Measurements from ENCODE around the gene BMP8A.
"Not testable (repeated sequence)": the region's sequence is repeated elsewhere in the genome, so short reads cannot be mapped to it uniquely, and the experiment has no call there.

Gene BMP8A

DNA sequence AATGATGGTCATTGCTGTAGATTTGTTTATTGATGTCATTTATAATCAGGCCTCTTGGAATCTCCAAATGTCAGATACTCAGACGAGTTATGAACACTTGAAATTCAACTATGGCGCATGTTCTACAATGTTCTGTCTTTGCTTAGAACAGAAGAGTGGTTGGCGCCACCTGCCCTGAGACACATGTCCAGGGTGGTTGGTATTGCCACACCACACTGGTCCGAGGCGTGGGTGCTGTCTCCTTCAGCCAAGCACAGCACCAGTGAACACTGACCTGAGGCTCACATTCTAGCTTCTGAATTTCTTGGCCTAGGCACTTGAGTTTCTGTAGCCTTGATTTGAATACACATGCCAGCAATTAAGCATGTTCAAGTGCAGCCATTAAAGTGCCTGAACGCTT is 10.1 kb upstream of the BMP8A start:
- in situ Hi-C loops (cut with MboI; ENCODE audit: low sequenced_read_pairs), result no loop called here

GRCh38 chr1:39483276-39483675 is 8.2 kb upstream of the BMP8A start:
- in situ Hi-C loops (cut with MboI; ENCODE audit: low sequenced_read_pairs), result no loop called here

- in situ Hi-C loops (cut with MboI; ENCODE audit: low sequenced_read_pairs), result no loop called here
Observed at GRCh38 chr1:39484564-39484963, 6.9 kb upstream of the BMP8A start.

GRCh38 chr1:39485046-39485803 is 6.2 kb upstream of the BMP8A start:
- in situ Hi-C loops (cut with MboI; ENCODE audit: low sequenced_read_pairs), result no loop called here

DNA sequence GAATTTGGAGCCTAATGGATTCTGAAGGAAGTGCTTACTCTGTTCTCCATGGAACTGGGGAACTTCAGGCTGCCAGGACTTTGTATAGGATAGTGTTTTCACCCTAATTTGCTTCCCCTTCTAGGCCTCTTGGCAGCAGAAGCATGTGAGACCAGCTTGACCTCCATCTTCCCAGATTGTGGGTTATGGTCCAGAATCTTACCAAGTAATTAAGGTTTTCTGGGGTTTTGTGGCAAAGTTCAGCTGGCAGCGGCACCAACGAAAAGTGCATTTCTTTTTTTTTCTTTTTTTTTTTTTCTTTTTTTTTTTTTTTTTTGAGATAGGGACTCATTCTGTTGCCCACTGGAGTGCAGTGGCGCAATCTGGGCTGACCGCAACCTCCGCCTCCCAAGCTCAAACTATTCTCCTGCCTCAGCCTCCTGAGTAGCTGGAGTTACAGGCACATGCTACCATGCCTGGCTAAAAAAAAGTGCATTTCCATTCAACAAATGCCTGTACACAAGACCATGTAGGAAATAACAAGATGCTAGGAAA is 3.4 kb upstream of the BMP8A start:
- in situ Hi-C loops (cut with MboI; ENCODE audit: low sequenced_read_pairs), result no loop called here

DNA sequence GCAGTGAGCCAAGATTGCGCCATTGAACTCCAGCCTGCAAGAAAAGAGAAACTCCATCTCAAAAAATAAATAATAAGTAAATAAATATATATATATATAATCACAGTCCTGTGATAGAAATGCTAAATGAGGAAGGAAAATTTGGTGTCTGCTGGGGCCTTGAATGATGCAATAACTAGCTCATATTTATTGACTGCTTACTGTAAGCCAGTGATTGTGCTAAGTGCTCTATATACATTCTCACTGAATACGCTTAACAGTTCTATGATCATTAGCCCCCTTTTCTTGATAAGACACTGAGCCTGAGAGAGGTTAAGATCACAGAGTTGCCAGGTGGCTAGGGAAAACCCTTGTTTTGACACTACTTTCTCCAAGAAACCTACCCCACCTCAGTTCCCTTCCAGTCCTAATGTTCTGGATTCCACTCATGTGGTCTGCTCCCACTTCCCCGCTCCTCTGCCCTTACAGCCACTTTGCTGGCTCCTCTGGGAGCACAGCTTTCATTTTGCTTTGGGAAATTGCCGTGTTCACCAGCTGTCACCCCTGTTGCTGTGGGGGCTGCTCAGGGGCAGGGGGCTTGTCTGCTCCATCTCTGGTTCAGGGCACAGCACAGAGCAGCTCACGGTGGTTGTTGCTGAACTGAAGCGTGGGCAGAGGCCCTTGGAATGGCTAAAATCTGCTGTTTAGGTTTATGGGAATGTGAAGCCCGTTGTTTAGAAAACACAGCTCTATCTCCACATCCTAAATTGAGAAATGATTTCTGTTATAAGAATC is 2.5 kb upstream of the BMP8A start:
- in situ Hi-C loops (cut with MboI; ENCODE audit: low sequenced_read_pairs), result no loop called here

DNA sequence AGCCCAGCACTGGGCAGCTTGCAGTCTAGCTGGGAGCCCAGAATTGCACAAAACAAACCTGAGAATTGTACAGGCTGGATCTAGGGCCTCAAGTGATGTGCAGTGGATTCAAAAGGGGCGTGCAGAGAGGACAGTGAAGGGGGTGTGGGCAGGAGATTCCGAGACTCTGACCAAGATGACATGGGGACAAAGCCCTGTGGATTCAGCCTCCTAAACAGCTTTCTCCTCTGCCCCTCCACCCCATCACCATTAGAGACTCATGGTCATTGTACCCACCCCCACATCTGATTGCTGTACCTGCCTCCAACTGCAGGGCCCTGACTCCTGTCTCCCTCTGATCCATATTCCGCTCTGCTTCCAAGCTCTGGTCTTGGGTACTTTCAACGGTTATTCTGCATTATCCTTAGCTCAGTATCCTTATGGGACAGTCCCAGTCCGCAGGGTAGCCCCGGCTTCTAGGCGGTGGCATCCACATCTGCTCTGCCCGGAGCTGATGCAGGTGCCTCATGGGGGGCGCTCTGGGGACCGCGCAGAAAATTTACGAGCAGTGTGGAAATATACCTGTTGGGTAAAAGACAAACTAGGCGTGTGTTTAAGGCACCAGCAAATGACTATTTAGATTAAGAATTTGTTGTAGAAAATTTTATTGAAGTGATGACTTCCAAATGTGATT is 1.7 kb upstream of the BMP8A start:
- in situ Hi-C loops (cut with MboI; ENCODE audit: low sequenced_read_pairs), result no loop called here

DNA sequence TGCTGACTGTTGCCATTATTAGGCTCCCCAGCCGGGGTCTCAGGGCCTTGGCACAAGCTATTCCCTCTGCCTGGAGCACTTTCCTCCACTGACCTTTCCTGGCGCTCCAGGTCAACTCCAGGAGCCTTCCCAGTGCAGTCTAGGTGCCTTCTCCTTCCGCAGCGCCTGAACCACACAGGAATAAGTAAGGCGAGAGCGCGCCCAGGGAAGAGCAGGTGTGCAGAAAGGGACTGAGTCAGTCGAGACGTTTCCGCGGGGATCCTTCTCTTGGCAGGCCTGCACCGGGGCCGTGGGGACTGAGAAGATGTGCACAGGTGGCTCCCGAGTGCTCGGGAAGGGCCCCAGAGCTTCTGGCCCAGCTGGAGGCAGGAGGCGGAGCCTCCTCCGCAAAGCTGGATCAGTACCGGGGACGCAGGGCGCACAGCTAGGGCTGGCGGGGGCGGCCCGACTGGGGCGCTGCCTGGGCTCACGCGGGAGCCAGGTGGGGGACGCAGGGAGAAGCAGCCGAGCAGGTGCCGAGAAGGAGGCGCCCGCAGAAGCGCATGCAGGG is 765 bp upstream of the BMP8A start:
- in situ Hi-C loops (cut with MboI; ENCODE audit: low sequenced_read_pairs), result no loop called here

- in situ Hi-C loops (cut with MboI; ENCODE audit: low sequenced_read_pairs), result not testable (repeated sequence)
Observed at GRCh38 chr1:39492118-39493042, 944 bp downstream of the BMP8A start.

DNA sequence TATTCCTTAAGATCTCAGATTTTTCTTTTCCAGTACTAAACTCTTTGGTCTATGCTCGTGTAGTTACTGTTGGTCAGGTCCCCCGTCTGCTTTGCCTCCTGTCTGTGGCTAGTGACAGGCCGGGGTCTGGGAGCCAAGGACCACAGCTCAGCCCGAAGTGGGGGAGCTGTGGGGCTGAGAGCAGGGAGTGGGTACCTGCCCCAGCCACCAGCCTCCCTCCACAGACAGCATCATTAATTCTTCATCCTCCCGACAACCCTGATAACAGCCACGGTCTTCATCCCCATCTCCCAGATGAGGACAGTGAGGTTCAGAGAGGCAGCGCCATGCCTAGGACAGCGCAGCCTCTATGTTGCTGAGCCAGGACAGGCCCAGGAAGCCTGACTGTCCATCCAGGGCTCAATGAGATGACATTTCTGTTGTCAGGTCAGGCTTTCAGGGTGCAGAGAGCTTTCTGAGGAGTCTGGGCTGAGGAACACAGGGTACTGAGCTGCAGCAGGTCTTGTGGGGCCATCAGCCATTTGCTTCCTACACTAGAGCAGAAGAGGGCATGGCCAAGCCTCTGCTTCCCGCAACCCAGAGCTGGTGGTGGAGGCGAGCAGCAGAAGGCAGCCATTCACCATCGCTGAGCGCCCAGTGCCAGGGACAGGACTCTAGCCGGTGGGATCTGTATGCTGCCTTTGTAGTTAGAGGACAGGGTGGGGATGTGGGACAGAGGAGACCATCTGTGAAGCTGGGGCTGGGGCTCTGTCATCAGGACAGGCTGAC is 1.8 kb downstream of the BMP8A start:
- in situ Hi-C loops (cut with MboI; ENCODE audit: low sequenced_read_pairs), result not testable (repeated sequence)

GRCh38 chr1:39494671-39495410 is 3.4 kb downstream of the BMP8A start:
- in situ Hi-C loops (cut with MboI; ENCODE audit: low sequenced_read_pairs), result no loop called here

DNA sequence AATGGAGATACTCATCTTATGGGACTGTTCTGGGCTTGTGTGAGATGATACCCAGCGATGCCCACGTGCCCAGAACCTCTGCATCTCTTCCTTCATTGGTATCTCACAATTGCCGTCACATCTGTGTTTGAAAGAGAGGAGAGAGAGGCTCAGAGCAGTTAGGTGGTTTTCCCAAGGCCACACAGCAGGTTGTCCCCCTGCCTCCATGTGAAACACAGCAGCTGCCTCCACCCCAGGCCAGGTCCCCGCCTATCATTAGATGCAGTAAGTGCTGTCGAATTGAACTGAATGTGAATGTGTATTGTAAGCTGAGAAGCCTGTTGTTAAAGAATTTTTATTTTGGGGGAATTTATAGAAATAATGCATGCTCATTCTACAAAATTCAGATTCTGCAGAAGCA is 5.1 kb downstream of the BMP8A start:
- in situ Hi-C loops (cut with MboI; ENCODE audit: low sequenced_read_pairs), result not testable (repeated sequence)

DNA sequence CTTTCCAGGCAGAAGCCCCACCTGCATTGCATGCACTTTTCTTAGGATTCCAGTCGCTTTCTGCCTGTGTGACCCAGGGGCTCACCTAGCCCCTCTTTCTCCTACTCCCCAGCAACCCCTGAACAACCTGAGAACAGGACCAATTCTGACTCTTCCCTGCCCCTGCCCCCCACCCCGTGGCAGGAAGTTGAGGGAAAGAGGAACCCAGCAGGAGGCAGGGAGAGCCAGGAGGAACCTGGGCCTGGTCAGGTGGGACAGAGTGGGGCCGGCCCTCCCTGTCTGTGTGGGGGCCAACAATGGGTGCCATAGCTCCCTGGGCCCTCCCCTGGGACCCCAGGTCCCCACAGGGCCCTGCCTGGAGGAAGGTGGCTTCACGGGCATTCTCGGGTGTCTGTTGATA is 6.1 kb downstream of the BMP8A start:
- in situ Hi-C loops (cut with MboI; ENCODE audit: low sequenced_read_pairs), result no loop called here

- in situ Hi-C loops (cut with MboI; ENCODE audit: low sequenced_read_pairs), result not testable (repeated sequence)
Observed at GRCh38 chr1:39498096-39498710, 6.8 kb downstream of the BMP8A start.

- in situ Hi-C loops (cut with MboI; ENCODE audit: low sequenced_read_pairs), result not testable (repeated sequence)
Observed at GRCh38 chr1:39498821-39499220, 7.4 kb downstream of the BMP8A start.

DNA sequence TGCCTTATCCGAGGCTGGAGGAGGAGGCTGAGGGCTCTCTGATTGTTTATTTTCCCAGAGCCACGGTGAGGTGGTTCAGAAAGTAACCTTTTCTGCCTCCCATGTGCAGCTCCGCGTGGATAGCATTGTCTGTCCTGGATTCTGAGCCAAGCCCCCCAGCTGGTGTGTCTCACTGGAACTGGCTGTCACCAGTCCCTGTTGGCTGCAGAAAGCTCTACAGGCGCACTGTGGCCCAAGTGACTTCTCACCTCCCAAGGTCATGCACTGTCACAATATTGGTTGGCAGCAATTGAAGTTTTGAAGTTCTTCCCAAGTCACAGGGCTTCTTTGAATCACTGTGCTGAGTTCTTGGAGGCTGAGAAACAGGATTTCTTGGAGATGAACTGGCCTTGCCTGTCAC is 8.2 kb downstream of the BMP8A start:
- in situ Hi-C loops (cut with MboI; ENCODE audit: low sequenced_read_pairs), result no loop called here

- in situ Hi-C loops (cut with MboI; ENCODE audit: low sequenced_read_pairs), result no loop called here
Observed at GRCh38 chr1:39500862-39501389, 9.5 kb downstream of the BMP8A start.

DNA sequence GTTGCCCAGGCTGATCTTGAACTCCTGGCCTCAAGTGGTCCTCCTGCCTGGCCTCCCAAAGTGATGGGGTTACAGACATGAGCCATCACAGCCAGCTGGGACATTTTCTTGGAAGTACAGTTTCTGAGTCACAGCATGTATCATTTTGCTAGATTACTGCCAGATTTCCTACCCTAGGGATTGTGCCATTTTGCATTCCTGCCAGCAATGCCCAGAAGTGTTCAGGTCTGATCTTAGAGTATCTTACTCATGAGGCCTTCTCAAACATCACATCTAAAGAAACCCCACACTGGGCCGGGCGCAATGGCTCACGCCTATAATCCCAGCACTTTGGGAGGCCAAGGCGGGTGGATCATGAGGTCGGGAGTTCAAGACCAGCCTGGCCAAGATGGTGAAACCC is 10.2 kb downstream of the BMP8A start:
- in situ Hi-C loops (cut with MboI; ENCODE audit: low sequenced_read_pairs), result no loop called here
